ENCODE measurements around the gene RNF111. TPM values are rescaled to one million over a fixed set of nuclear protein-coding genes. Genes with fewer than 3 reads are reported as not detected.
A peak's percentile ranks its signal among the peaks of the same experiment; 100 is the strongest.
"Not testable (repeated sequence)": the region's sequence is repeated elsewhere in the genome, so short reads cannot be mapped to it uniquely, and the experiment has no call there.

The RNF111 gene
- total RNA-seq, 1 donor from 2014 or later: 17.7 TPM

DNA sequence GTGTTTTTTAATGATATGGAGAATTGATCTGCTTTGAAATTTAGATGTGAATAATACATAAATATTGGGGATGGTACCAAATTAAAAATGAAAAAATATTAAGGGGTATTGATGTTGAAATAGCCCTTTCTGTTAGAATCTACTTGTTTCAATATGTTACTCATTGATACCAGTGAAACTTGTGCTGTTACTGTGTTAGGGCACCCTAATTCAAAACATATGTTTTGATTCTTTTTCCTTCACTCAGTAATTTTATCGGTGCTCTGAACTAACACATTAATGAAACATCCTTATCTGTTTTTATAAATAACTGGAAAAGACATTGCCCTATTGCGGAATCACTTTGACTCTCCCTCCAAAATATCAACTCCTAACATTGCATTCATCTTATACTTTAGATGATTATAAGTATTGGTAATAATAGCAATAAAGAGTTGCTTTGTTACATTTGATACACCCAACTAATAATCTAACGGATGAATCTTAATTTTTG lies 65.5 kb downstream of the RNF111 start:
- no peak for DNase-seq (ENCODE audit: low read depth)

DNA sequence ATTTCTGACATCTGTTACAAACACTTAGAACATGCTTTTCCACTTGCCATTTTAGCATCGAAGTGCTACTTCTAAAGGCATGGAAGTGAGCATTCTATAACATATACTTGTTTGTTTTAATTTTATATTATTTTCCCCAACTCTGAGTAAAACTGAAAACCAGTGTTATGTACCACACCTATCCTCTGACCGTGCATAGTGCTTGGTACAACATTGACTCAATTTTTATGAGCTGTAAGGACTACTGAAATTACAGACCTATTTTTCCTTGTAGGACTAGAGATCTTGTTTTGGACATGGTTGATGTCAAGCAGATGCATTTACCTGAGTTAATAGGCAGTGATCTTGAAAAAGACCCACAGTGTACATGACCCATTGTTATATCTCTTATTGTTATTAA lies 66.0 kb downstream of the RNF111 start:
- no peak for DNase-seq (ENCODE audit: low read depth)

DNA sequence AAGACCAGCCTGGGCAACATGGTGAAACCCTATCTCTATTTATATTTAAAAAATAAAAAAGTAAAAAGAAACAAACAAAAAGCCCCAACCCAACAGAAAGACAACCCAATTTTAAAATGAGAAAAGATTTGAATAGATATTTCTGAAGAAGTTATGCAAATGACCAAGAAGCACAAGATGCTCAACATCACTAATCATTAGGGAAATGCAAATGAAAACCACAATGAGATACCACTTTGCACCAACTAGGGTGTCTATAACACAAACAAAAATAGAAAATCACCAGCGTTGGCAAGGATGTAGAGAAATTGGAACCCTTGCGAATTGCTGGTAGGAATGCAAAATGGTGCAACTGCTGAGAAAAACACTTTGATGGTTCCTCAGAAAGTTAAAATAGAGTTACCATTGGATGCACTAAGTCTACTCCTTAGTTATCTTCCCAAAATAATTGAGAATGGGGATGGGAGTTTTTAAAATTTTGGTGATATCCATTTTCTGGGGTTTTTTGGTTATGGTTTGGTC lies 71.7 kb downstream of the RNF111 start:
- no peak for DNase-seq (ENCODE audit: low read depth)

DNA sequence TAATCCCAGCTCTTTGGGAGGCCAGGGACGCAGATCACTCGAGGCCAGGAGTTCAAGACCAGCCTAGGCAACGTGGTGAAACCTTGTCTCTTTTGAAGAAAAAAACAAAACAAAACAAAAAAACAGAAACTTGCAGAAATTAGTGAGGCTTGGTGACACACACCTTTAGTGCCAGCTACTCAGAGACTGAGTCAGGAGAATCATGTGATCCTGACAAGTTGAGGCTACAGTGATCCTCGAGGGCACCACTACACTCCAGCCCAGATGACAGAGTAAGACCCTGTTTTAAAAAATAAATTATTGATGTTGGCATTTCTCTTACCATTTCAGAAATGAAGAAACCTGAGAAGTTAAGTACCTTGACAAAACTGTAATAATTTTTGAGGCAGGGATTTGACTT lies 72.9 kb downstream of the RNF111 start:
- no peak for DNase-seq (ENCODE audit: low read depth)

DNA sequence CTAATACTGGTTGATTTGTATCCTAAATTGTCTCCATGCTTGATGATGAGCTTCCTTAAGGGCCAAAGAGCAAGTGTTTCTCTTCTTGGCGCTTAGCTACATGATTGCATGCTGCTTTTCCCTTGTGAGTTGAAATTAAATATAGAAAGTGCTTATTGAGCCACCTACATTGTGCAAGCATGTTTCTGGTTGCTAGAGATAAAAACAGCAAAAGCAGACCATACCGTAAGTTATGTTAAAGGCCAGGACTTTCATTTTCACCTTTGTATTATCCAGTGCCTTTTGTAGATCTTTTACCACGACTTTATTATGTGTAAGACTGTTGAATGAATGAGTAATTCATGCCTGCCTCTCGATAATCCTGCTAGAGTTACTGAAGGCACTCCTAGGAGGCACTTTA lies 75.6 kb downstream of the RNF111 start:
- no peak for DNase-seq (ENCODE audit: low read depth)

DNA sequence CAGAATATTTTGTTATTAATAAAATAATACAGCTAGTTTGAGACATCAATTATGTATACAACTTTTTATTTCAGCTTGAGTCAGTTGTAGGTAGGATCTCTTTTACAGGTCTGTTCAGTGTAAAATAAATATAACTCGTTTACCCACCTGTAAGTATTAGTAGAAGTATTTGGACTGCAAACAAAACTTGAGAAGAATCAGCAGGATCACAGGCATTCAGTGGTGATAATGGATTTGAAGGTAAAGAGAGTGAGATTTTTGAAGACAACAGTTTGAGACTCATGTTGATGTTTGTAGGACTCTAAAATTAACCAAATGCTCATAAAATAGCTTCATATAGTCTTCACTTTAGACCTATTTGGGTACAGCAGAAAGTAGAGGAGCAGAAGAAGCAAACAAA lies 82.0 kb downstream of the RNF111 start:
- no peak for DNase-seq (ENCODE audit: low read depth)

DNA sequence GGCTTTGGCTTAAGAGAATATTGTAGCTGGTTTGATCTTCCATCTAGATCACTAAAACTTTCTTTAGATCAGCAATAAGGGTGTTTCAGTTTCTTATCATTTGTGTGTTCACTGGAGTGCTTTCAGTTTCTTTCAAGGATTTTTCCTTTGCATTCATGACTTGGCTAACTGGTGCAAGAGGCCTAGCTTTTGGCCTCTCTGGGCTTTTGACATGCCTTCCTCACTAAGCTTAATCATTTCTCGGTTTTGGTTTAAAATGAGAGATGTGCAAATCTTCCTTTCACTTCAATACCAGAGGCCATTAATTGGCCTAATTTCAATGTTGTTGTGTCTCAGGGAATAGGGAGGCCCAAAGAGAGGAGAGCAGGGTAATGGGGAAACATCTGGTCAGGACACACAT lies 87.1 kb downstream of the RNF111 start:
- DNase-seq (ENCODE audit: low read depth): no peak

DNA sequence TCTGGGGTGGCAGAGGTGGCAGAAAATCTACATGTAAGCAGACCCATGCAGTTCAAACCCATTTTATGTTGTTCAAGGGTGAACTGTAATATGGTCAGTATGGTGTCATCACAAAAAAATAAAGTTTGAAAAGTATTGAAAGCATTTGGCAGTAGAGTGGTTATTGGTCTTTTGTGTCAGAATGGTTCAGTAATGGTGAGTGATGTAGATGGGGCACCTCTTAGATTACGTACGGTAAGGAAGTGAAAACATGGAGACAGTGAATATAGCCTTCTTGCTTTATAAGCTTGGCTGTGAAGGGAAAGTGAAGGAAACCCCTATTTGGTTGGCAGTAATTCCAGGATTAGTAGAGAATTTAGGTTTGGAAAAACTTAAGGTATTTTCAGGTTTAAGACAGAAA lies 100.3 kb downstream of the RNF111 start:
- no peak for DNase-seq (ENCODE audit: low read depth)

DNA sequence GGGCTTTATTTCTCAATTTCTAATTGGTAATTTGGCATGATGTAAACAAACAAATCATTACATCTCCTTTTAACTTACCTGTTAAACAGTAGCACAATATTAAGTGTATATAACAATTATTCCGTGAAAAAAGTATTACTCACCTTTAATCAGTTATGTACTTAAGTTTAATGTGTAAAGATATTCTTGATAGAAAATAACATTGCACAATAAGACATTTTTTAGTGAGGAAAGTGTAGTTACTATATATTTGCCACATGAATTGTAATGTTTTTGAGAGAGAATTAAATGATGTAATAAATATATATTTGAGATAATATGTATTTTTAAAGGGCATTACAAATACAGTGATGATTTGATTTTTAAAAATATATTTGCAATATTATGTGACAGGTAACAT lies 106.6 kb downstream of the RNF111 start:
- no peak for DNase-seq (ENCODE audit: low read depth)

DNA sequence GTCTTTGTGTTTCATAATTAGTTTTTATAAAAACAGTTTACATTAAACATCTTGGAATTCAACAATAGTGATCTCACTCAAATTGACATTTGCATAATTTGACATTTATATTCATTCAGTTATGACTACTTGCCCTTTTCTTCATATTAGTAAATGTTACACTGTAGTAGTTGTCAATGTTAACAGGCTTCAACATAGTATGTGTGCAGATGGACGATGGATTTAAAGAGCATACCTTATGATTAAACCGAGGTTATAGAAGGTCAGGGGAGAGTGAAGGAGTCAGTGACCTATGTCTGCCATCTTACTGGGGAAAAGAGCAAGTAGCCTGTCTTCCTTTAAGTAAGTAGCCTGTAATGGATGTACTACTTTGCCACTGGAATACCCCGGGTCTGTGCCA lies 109.0 kb downstream of the RNF111 start:
- DNase-seq (ENCODE audit: low read depth): no peak

DNA sequence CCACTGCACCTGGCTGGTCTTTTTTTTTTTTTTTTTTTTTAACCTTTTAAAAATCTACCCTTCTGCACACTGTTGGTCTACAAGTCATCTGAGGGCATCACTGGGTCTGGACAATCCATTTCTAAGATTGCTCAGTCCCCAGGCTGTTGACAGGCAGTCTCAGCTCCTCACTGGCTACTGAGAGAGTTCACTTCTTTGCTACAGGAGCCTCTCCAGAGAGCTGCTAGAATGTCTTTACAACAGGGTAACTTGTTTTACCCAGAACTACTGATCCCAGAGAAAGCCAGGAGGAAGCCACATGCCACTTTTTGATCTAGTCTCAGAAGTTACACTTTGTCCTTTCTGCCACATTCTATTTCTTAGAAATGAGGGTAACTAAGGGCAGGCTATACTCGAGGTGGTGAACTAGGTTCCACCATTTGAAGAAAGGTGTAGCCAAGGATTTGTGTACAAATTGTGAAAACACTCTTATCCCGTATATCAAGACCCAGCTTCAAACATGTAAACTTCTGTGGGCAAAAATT lies 111.8 kb downstream of the RNF111 start:
- no peak for DNase-seq (ENCODE audit: low read depth)

DNA sequence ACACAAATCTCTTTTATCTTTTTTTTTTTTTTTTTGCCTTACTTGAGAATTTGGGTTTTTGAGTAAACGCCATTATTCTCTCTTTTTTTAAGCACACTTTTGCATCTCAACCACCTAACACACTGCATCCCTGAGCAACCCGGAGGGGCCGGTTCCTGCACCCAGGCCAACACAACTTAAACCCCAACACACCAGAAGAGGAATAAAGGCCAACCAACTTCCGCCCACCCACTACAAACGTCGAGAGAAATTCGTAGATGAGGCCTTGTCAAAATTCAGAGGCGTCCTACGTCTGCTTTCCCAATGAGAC lies 117.1 kb downstream of the RNF111 start:
- no peak for DNase-seq (ENCODE audit: low read depth)

DNA sequence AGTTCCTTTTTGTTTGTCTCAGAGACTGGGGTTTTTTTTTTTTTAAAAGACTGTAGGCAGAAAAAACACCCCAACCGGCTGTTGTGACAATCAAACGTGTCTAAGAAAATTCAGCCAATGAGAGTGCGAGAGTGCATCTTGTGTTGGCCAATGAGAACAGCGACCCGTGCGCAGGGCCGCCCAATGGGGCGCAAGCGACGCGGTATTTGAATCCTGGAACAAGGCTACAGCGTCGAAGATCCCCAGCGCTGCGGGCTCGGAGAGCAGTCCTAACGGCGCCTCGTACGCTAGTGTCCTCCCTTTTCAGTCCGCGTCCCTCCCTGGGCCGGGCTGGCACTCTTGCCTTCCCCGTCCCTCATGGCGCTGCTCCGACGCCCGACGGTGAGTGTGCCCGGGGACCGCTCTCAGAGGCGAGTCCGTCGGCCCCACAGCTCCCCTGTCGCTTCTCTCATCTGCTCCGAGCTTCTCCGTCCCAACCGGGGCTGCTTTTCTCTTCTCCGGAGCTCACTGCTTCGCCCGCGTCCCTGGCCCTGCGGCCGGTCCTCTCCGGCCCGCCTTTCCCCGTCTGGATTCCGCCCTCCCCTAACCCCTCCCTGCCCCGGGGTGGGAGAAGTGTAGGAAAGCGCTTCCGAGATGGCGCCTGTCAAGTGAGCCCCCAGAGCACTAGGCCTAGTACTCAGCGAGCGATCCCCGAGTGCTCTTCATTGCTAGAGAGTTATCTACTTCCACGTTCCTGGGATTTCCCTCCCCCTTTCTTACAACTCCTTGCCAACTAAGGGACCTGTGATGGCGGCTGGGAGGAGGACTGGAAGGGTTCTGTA lies 117.7 kb downstream of the RNF111 start, which contains the start of gene CCNB2:
Gene CCNB2, plus strand, starts transcription at position 235 of the 821 bp plus-strand sequence. Its CDS starts 123 bp downstream, at position 358.
- peak; percentile 97 for DNase-seq (ENCODE audit: low read depth)

DNA sequence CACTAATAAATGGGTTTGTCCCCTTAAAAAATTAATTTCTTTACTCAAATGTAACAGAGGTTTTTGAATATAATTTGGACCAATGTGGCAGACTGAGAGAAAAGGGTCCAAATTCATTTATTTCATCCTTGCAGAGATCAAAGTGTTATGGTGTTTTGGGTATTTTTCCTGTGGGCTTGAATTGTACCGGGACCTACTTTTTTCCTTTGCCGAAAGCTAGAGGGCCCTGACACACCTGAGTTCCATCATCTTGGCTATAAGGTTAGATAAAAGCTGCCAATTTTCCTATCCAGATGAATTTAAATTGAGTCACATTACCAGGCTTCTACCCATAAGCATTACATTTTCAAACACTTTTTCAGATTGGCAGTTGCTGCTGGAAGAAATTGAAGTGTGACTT lies 118.4 kb downstream of the RNF111 start:
- DNase-seq (ENCODE audit: low read depth): no peak

DNA sequence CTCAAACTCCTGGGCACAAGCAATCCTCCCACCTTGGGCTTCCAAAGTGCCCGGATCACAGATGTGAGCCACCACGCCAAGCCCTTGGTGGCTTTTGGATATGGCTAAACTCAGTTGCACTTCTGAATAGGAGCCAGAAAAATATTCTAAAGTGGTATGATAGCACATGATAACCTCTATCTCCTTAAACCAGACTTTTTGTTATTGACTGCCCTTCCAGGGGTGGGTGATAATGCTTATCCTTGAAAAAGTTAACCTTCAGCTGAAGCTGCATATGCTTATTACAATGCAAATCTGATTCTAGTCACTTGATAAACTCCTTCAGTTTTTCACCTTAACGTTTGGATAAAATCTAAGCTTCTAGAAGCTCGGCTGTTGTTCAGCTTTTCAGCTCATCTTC lies 123.8 kb downstream of the RNF111 start:
- DNase-seq (ENCODE audit: low read depth): no peak

DNA sequence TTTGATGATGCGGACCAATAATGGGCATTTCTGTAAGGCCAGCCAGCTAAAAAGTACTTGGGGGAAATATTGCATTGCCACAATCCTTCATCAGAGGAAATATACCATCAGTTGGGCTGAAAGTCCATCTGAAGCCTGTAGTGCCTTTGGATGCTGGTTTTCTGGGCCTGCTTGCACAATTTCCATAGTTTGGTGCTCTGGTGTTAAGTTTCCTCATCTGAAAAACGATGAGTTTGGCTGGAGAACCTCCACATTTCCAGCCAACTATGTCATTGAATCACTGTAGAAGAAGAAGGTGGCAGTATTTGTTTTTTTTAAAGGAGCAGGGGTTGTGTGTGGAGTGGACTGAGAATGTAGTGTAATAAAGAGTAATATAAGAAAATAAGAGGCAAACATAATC lies 127.6 kb downstream of the RNF111 start:
- no peak for DNase-seq (ENCODE audit: low read depth)

DNA sequence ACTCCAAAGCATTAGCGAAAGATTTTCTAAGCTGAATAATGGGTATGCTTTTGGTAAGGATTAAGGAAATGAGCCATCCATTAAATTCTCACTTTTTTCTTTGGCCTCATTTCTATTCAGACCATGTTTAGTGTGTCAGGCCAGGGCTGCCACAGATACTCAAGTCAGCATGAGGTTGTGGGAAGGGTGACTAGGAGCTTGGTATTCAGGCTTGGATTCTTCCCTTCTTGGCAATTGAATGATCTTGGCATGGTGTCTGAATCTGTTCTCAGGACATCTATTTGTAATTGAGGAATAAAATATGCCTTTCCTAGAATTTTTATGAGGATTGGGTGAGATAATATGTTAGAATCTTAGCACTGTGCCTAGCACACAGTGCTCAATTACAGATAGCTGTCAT lies 128.7 kb downstream of the RNF111 start:
- DNase-seq (ENCODE audit: low read depth): peak; percentile 32

DNA sequence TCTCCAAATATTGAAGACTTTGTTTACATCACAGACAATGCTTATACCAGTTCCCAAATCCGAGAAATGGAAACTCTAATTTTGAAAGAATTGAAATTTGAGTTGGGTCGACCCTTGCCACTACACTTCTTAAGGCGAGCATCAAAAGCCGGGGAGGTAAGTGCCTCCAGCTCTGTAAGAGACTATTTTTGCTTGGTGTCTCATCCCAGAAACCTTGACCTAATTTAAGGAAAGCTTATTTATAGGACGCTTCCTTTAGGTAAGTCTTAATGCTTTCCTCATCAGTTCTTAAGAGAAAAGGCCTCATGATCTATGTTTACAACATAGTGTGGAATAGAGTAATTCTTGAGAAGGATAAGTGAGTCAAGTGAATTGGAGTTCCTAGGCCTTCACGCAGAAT lies 129.3 kb downstream of the RNF111 start:
- no peak for DNase-seq (ENCODE audit: low read depth)

DNA sequence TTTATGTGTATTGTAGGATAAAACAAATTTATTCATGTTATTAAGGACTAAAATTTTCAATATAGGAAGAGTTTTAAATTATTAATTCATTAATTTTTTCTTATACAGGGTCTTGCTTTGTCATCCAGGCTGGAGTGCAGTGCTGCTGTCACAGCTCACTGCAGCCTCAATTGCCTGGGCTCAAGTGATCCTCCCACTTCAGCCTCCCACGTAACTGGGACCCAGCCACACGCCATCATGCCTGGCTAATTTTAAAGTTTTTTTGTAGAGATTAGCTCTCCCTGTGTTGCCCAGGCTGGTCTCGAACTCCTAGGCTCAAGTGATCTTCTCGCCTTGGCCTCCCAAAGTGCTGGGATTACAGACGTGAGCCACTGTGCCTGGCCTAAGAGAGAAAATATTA lies 132.2 kb downstream of the RNF111 start:
- no peak for DNase-seq (ENCODE audit: low read depth)

DNA sequence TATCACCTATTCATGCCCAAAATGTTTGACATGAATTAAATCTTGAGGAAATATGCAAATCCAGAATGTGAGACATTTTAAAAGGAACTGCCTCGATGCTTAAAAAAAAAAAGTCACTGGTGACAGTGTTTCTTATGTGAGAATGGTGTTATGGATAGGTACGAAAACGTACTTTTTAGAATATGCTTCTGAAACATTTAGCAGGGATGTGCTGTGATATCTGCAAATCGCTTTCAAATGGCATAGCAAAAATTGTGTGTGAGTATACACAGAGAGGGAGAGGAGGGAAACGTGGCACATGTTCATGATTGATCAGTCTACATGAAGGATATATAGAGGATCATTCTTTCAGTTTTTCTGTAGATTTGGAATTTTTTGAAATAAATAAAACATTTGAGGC lies 133.5 kb downstream of the RNF111 start:
- DNase-seq (ENCODE audit: low read depth): no peak

DNA sequence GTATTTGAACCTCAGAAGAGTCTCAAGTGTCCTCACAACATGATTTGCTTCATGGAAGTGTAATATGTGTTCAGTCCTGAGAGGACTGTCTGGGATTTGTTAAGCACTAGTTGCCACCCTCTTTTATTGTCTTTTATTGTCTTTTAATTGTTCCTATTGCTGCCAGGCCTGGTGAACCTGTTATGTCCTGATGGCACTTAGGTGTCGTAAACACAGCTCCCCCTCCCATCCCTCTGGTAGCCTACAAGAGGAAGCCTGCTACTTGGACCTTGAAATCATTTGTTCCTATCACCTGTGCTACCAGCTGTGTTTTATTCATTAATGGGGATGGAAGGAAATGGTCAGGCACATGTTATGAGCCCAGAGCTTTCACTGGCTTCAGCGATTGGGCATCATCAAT lies 136.8 kb downstream of the RNF111 start:
- DNase-seq (ENCODE audit: low read depth): no peak

DNA sequence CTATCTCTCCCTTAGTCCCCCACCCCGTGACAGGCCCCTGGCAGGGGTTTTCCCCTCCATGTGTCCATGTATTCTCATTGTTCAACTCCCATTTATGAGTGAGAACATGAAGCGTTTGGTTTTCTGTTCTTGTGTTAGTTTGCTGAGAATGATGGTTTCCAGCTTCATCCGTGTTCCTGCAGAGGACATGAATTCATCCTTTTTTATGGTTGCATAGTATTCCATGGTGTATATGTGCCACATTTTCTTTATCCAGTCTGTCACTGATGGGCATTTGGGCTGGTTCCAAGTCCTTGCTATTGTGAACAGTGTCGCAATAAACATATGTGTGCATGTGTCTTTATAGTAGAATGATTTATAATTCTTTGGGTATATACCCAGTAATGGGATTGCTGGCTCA lies 138.2 kb downstream of the RNF111 start:
- DNase-seq (ENCODE audit: low read depth): not testable (repeated sequence)

DNA sequence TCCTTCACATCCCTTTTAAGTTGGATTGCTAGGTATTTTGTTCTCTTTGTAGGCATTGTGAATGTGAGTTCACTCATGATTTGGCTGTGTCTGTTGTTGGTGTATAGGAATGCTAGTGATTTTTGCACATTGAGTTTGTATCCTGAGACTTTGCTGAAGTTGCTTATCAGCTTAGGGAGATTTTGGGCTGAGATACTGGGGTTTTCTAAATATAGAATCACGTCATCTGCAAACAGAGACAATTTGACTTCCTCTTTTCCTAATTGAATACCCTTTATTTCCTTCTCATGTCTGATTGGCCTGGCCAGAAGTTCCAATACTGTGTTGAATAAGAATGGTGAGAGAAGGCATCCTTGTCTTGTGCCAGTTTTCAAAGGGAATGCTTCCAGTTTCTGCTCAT lies 139.8 kb downstream of the RNF111 start:
- not testable (repeated sequence) for DNase-seq (ENCODE audit: low read depth)
